ENCODE results near the gene WDR62. TPM values are rescaled to one million over a fixed set of nuclear protein-coding genes. Genes with fewer than 3 reads are reported as not detected.

The WDR62 gene
- 1 to 10 TPM; 3.6 to 5.1 (median 4.6) TPM for polyA plus RNA-seq (ENCODE audit: insufficient read length in 4 of 4)

DNA sequence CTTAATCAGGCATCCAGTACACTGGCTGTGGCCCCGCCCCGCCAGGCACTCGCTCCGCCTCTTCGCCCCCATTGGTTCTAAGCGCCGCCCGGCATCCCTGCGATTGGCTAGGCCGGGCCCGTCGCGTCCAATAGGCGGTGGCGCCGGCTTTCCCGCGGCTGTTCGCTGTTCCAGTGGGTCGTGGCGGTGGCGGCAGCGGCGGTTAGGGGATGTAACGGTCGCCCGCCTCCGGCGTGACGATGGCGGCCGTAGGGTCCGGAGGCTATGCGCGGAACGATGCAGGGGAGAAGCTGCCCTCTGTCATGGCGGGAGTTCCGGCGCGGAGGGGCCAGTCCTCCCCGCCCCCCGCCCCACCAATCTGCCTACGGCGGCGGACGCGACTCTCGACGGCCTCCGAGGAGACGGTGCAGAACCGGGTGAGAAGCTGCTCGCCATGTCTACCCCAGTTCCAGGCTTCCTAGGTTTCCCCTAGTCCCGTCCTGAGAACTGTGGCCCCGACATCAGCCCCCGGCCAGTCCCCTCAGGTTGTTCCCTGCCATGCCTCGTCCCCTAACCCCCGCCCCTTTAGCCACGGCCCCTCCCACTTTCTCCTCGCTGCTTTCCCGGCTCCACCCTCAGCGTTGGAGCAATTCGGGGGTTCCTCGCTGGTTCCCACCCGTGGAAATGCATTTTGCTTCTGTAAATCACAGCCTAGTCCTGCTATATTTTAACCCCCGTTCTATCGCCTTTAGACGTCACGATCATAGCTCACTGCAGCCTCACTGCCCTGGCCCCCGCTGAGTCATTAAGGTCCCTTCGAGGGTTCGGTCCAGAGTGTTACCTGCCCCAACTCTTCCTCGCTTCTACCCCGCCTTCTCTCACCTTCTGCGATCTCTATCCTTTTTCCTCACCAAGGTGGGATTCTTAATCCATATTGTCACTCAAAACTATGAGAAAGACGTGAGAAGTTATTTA is at the start of gene WDR62:
WDR62 (plus strand) TSS at position 165 of the 954 bp plus-strand sequence; CDS start at position 240, 75 bp downstream.
- DNase-seq (ENCODE audit: low read depth in 4 of 4, low spot score in 3 of 4), result peak in 1 of 4 donors; percentile 86

DNA sequence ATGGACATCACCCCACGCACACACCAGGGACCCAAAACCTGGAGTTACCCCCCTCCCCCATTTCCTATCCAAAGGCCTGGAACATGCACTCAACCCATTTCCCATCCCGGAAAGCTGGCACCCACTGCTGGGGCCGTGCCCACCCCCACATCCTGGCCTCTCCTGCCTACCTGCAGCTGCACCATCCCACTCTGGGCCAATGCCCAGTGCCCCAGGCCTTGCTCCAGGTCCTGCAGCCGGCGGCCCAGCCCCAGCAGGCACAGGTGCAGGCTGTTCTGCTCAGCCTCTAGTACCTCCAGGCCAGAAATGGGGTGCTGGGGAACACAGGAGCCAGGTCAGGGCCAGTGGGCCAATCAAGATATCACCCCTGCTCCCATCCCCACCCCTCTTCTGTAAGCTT is 47.7 kb upstream of the WDR62 start:
- DNase-seq (ENCODE audit: low read depth in 4 of 4, low spot score in 3 of 4), result no peak

DNA sequence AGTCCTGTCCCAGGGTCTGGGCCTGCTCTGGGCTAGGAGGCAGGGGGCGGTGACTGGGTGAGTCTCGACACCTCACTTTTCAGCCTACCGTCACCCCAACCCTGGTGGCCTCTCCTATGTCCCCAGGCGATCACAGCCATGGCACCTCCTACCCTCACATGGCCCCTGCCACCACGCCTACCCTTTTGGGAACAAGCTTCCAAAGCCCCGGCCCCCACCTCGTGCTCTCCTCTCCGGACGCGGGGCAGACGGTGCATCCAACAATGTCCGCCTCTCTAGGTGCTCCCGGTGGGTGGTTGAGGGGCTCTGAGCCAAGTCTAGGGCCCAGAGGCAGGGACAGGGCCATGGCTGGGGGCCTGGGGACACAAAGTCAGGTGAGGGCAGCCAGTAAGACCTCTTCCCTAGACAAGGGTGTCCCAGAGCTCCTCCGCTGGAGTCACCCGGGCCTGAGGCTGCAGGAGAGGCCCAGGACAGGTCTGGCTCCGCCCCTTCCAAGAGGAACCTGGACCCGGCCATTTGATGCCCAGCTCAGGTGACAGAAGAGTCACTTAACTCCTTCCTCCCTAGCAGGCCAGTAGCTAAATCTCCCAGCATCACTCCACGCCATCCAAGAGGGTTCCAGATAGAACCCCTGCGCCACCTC is 46.2 kb upstream of the WDR62 start, which contains the start of gene SYNE4:
SYNE4 (minus strand) TSS at position 478 of the 643 bp plus-strand sequence; CDS start at position 346, 132 bp downstream.
- peak in 1 of 4 donors; percentile 54 for DNase-seq (ENCODE audit: low read depth in 4 of 4, low spot score in 3 of 4)

DNA sequence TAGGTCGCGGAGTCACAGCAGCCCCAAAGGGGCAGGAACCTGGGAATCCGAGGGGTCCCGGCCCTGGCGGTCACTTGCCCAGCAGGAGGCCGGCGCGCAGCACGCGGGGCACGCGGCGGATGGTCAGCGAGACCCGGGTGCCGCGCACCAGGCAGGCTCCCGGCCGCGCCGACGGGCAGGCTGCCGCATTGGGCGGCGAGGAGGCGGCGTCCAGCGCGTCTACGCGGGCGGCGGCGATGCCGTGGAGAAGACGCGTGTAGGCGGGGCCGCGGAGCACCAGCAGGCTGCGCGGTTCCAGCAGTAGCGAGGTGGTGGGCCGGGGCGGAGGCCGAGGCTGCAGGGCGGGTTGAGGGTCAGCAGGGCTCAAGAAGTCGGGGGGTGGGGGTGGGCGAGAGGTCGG is 45.5 kb upstream of the WDR62 start:
- DNase-seq (ENCODE audit: low read depth in 4 of 4, low spot score in 3 of 4), result no peak

DNA sequence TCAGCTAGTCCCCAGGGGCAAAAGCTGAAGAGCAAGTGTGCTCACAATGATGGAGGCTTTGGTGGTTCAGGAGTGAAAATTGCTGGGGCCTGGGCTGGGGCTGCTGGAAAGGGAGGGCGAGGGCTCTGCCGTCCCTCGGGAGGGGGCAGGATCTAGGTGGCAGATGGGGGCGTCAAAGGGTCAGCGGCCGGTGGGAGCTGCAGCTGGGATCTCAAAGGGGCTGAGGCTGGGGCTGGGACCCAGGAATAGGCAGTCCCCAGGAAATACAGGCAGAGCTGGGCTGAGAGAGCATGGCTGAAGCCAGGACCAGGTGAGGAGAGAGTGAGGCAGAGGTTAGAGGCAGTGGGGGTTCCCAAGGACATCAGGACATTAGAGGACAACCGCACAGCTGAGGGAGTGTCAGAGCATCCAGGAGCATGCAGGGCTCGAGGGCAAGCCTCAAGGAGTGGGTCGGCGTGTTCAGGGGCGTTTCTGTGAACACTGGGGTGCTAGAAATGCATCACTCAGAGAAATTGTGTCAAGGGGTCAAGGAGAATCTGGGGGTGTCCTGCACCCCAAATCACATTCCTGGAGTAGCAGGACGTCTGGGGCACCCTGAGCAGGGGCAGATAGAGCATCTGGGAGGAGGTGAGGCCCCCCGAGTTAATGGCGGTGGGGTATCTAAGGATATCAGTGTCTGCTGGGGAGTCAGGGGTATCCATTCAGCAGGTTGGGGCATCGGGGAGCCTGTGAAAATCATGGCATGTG is 44.9 kb upstream of the WDR62 start:
- no peak for DNase-seq (ENCODE audit: low read depth in 4 of 4, low spot score in 3 of 4)

DNA sequence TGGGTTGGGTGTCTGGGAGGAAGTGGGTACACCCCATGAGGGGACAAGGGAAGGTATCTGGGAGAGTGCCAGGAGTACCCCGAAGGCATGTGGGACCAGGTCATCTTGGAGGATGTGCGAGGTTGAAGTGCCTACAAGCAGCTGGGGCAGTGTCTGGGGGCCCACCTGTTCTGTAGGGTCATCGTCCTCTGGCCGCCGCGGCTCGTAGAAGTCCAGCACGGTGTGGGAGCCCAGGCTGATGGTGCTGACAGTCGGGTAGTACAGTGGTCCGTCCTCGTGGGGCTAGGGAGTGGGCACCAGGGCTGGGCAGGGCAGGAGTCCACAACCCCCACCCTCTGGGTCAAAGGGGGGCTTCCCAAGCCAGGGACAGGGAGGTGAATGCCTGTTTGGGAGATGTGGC is 44.3 kb upstream of the WDR62 start:
- DNase-seq (ENCODE audit: low read depth in 4 of 4, low spot score in 3 of 4), result no peak

DNA sequence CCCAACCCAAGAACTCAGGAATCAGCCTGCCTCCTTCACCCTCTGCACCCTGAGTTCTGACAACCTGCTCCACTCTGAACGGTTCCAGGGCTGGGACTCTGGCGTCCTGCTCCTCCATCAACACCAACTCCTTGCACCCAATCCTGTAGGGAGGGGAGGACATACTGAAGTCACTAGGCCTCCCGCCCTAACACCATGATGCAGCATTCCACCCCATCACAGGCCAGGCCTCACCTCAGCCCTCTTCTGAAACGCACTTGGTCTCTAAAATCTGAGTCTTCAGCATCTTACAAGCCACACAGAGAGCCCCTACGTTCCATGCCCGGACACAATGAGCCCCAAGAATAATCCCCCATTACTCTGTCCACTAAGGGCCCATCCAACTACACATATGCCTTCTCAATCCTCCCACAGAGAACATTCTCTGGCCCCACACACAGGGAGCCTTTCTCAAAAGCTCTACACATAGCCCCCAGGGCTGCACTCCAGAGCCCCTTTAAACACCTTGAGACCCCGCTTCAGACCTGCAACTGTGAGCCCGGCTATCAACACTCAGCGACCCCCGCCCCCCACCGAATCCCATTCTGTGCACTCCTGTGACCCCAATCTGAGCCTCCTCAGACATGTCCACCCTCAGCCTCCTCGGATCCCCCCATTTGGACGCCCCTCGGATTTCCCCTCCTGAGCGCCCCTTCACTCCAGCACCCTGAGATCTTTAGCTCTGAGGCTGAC is 41.3 kb upstream of the WDR62 start:
- DNase-seq (ENCODE audit: low read depth in 4 of 4, low spot score in 3 of 4), result no peak

DNA sequence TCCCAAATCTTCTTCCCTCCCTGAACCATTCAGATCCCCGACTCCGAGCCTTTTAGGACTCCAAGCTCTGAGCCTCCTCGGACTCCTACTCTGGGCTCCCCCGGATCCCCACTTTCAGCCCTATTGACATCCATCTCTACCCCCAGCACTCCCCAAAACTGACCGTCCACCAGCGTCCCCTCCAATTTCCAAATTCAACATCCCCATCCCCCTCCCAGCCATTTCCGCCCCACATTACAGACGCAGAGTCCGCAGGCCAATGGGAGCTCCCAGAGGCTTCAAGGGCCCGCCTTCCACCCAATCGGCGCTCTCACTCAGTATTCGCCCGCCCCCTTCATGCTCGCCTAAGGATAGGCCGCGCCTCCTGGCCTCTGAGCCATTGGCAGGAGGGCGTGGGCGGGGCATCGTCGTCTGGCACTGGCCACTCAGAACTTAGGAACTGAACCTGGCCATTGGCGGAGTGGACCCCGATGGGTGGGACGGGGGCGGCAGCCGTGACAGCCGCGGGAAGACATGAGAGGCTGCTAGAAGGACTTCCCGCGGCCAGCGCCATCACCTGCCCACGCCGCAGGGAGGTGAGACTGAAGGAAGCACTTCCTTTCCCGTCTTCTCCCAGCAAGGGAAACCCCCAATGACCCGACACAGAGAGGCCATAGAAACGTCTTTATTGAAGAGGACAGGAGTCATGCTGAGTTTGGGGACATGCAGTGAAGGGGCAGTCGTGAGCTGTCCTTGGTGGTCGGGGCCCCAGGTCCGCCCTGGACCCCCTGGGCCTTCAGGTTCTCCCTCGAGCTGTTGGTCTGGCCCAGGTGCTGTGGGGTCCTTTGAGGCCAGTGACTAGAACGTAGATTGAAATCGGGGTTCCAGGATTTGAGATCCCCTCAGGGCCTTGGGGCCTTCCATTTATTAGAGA is 40.4 kb upstream of the WDR62 start, which contains the start of gene ALKBH6:
ALKBH6 (minus strand) TSS at position 202 of the 913 bp plus-strand sequence. CDS start 816 bp downstream, outside the sequence.
- peak; percentile 94 to 97 (median 95) for DNase-seq (ENCODE audit: low read depth in 4 of 4, low spot score in 3 of 4)

DNA sequence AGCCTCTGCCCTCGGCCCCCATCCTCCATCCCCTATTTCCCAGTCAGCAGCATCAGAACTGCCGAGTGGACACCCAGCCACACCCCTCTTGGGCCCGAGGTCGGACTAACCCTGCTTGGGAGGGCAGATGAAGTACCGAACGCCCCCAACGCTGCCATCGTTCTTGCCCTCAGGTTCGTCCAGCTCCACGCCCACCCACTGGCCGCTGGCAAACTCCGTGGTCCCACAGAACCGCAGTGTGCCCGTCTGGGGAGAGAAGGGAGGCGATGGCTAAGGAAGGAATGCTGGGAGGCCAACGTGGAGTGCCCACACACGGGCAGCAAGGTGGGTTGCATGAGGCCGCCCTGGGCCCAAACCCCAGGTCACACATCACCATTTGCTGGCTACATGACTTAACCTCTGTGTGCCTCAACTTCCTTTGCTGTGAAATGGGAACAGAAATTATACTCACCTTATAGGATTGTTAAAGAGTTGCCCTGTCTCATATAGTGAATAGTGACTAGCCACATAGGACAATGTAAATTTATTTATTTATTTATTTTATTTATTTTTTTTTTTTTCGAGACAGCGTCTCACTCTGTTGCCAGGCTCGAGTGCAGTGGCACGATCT is 35.5 kb upstream of the WDR62 start:
- DNase-seq (ENCODE audit: low read depth in 4 of 4, low spot score in 3 of 4), result no peak

DNA sequence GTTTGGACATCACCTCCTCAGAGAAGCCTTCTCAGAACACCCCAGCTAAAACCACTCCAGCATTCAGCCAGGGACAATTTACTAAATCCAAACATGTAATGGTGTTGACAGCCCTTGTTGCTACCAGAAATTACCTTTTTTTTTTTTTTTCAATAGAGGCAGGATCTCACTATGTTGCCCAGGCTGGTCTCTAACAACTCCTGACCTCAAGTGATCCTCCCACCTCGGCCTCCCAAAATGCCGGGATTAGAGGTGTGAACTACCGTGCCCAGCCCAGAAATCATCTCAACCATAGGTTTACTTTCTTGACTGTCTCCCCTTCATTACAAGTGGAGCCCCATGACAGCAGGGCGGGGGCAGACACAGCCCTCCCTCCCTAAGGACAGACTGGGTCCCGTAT is 31.3 kb upstream of the WDR62 start:
- no peak for DNase-seq (ENCODE audit: low read depth in 4 of 4, low spot score in 3 of 4)

DNA sequence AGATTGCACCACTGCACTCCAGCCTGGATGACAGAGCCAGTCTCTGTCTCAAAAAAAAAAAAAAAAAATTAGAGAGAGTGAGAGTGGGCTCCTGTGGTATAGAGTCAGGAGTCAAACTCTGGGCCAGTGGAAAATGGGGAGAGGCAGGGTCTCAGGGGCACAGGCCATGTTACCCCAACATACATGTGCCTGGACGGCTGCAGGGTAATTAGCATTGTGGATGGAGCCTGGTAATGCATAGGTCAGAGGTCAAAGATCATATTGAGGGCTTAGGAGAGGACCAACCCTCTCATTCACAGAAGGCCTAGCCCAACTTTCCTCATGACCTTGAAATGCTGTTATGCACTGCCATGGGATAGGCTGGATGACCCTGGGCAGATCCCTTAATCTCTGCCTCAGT is 29.2 kb upstream of the WDR62 start:
- DNase-seq (ENCODE audit: low read depth in 4 of 4, low spot score in 3 of 4), result no peak

DNA sequence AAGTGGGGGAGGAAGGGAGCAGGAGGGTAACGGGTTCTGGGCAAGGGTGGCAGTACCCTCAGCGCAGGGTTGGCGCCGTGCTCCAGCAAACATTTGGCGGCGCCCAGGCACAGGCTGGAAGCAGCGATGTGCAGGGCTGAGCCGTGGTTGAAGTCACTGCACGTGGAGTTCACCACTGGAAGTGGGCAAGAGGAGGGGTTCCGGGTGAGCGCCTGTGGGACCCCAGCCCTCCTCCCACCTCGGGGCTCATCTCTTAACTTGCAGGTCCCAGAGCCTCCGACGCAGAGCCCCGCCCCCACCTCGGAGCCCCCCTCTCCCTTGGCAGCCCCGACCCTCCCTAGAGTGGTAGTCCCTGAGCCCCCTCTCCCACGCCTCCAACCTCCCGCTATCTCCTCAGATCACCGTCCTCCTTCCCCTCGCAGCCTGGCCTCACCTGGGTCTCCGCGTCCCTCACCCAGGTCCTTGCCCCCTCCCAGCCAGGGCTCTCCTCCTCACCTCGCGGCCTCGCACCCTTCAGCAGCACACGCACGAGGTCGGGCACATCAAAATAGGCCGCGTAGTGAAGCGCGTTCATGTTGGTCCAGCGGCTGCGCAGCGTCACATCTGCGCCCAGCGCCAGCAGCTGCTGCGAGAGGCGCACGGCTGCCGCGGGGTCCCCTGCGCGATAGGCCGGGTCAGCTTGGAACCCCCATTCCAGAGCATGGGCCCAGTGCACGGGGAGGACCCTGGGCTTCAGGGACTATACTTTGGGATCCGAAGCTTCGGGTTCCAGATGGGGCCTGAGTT is 28.4 kb upstream of the WDR62 start:
- DNase-seq (ENCODE audit: low read depth in 4 of 4, low spot score in 3 of 4), result no peak

DNA sequence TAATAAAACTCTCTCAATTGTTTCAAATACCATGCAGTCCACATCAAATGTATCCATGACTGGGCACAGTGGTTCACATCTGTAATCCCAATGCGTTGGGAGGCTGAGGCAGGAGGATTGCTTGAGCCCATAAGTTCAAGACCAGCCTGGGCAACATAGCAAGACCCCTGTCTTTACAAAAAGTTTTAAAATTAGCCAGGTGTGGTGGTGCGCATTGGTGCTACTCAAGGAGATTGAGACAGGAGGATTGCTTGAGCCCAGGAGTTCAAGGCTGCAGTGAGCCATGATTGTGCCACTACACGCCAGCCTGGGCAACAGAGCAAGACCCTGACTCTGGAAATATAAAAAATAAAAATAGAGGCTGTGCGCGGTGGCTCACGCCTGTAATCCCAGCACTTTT is 27.0 kb upstream of the WDR62 start:
- DNase-seq (ENCODE audit: low read depth in 4 of 4, low spot score in 3 of 4), result no peak

DNA sequence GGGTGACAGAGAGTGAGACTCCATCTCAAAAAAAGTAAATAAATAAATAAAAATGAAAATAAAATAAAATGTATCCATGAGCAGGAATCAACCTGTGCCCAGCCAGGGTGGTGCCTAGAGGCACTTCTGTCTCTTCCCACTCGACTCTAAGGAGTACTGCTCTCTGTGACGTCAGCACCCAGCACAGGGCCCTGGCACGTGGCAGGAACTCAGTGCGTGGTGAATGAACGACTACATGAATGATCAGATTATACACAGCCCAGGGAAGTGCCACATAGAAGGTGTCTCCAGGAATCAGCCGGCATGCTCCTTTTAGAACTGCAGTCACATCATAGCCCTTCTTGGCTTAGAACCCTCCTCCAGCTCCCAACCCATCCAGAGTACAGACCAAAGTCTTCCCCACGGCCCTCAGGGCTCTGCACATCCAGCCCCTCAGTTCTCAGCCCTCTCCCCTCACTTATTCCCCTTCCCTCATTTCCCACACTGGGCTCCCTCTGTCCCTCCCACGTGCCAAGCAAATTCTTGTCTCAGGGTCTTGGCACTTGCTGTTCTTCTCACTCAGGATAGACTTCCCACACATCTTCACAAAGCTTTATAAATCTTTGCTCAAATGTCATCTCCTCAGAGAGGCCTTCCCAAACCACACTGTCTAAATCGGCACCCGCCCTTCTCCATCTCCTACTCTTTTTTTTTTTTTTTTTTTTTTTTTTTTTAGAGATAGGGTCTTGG is 26.2 kb upstream of the WDR62 start:
- DNase-seq (ENCODE audit: low read depth in 4 of 4, low spot score in 3 of 4), result no peak

DNA sequence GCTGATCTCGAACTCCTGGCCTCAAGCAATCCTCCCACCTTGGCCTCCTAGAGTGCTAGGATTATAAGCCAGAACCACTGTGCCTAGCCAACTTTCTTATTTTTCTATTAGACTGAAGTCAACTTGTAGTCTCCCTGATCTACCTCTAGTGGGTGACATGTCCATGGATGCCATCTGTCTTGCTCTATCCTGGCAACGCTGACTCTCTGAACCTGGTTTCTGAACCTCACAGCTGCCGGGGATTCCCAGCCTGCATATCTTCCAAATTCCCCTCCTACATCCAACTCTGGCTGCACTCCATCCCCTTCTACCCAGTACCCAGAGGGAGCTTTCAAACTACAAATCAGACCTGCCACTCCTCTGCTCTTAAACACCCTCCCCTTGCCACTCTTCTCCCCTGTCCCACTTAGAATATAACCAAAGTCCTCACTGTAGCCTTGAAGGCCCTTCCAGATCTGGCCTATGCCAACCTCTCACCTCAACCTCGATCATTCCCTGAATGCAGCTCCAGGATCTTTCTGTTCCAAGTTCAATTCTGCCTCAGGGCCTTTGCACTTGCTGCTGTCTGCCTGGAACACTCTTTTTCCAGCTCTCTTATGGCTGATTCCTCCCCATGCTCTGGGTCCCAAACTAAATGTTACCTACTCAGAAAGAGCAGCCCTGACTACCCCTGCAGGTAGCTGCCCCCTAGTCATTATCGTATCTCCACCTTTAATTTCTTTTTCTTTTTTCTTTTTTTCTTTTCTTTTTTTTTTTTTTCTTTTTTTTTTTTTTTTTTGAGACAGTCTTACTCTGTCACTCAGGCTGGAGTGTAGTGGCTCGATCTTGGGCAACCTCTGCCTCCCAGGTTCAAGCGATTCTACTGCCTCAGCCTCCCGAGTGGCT is 24.2 kb upstream of the WDR62 start:
- no peak for DNase-seq (ENCODE audit: low read depth in 4 of 4, low spot score in 3 of 4)

DNA sequence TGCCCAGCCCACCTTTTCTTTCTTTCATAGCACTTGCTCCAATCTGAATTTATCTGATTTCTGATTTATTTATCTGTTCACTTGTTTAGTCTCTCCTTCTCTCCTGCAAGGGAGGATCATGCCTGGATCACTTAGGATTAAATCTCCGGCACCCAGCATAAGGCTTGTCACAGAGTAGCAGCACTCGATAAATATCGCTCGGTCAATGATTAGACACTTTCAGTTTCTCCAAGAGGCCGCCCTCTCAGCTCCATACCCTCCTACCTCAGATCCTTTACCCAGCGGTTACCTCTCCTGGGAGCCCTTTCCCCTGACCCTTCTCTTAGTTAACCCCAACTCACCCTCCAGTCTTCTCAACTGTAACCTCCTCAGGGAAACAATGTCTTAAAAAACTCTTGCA is 23.4 kb upstream of the WDR62 start:
- no peak for DNase-seq (ENCODE audit: low read depth in 4 of 4, low spot score in 3 of 4)

Measured in right renal pelvis (tissue), 4 donors.